ENCODE data around the gene SMC3. TPM values are rescaled to one million over a fixed set of nuclear protein-coding genes. Genes with fewer than 3 reads are reported as not detected.

The SMC3 gene
- polyA plus RNA-seq, 1 of the 3 experiments (the other 2 are of a cell fraction) = 10.1 TPM

GRCh38 chr10:110535958-110536891 is 31.3 kb upstream of the SMC3 start (continued):
- no peak; the same call in 1 of the 2 replicates for TF ChIP-seq TAF1 (IDR thresholded peaks at IDR 0.05; ENCODE audit: borderline replicate concordance, low read depth, low read length)
- TF ChIP-seq FOSL2 (IDR thresholded peaks at IDR 0.05; ENCODE audit: borderline replicate concordance, low read depth) = 0 out of 2 replicates have a peak, but pooled peaks have one; percentile 24
- 0 out of 2 replicates have a peak, but pooled peaks have one; percentile 4 for TF ChIP-seq TCF12 (IDR thresholded peaks at IDR 0.05)
- TF ChIP-seq NFIC (IDR thresholded peaks at IDR 0.05; ENCODE audit: borderline replicate concordance) = peak; percentile 72
- TF ChIP-seq, protein P1, sequence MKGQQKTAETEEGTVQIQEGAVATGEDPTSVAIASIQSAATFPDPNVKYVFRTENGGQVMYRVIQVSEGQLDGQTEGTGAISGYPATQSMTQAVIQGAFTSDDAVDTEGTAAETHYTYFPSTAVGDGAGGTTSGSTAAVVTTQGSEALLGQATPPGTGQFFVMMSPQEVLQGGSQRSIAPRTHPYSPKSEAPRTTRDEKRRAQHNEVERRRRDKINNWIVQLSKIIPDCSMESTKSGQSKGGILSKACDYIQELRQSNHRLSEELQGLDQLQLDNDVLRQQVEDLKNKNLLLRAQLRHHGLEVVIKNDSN (IDR thresholded peaks at IDR 0.05; ENCODE audit: borderline replicate concordance, low read depth) = no peak
- TF ChIP-seq FOXJ3 (CRISPR knock-in tag; IDR thresholded peaks at IDR 0.05) = no peak
- TF ChIP-seq ZBTB33 (IDR thresholded peaks at IDR 0.05; ENCODE audit: borderline replicate concordance, low read depth) = no peak
- TF ChIP-seq MEF2A (IDR thresholded peaks at IDR 0.05; ENCODE audit: borderline replicate concordance, low read depth) = no peak
- TF ChIP-seq SIN3A (IDR thresholded peaks at IDR 0.05; ENCODE audit: borderline replicate concordance, low read depth, low read length) = no peak

DNA sequence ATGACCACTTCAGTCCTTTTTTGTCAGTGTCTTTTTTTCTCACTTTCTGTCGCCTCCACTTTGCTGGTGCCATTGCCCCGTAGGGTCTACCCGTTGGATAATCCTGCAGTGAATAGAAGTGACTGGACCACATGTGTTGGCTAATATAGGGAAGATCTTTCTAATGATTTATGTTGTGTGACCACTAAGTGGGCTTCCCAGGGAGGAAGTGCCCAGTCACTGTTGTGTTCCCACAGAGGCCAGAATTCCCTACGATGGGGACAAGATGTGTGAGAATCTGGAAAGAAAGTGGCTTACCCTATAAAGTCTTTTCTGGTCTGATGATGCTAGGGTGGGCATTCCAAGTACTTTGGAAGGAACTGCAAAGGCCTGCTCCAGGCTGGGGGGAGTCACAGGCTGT is 28.4 kb upstream of the SMC3 start:
- Histone ChIP-seq H2AFZ (ENCODE audit: low read depth) (no peak overlapping the region), H3K9ac (no peak overlapping the region), H4K20me1 (ENCODE audit: insufficient read depth) (no peaks in the 10 kb centered on the region), H3F3A (replicated peaks; ENCODE audit: insufficient read depth) (peaks cover 21% of the 10 kb centered on the region), H3K4me2 (no peak overlapping the region), H3K27ac (ENCODE audit: low read depth in 2 of 2, low read length in 1 of 2) (no peak overlapping the region), H3K4me1 (ENCODE audit: control insufficient read depth in 1 of 2, insufficient read depth in 2 of 2, low read depth in 1 of 2, low read length in 1 of 2) (peaks cover 0 to 20% of the 10 kb centered on the region in 2 experiments; a peak in 2 of 4 replicates), H3K9me2 (no peaks in the 10 kb centered on the region), H3K27me3 (ENCODE audit: insufficient read depth) (no peaks in the 10 kb centered on the region), H3K36me3 (replicated peaks in 1 of 2; ENCODE audit: control insufficient read depth in 1 of 2, insufficient read depth in 2 of 2, low read length in 1 of 2) (no peaks in the 10 kb centered on the region), H3K4me3 (ENCODE audit: low read depth in 2 of 2, low read length in 1 of 2) (no peak overlapping the region), H3K9me3 (no peaks in the 10 kb centered on the region), H3K79me2 (ENCODE audit: insufficient read depth) (no peaks in the 10 kb centered on the region)
- ChIA-PET CTCF (interaction anchor here (3.2 kb wide), 1 partner anchor 184 kb away, joined by 14 read pairs; no protein-coding TSS in a partner anchor), POLR2A (no interaction called here)
- TF ChIP-seq, protein P2, sequence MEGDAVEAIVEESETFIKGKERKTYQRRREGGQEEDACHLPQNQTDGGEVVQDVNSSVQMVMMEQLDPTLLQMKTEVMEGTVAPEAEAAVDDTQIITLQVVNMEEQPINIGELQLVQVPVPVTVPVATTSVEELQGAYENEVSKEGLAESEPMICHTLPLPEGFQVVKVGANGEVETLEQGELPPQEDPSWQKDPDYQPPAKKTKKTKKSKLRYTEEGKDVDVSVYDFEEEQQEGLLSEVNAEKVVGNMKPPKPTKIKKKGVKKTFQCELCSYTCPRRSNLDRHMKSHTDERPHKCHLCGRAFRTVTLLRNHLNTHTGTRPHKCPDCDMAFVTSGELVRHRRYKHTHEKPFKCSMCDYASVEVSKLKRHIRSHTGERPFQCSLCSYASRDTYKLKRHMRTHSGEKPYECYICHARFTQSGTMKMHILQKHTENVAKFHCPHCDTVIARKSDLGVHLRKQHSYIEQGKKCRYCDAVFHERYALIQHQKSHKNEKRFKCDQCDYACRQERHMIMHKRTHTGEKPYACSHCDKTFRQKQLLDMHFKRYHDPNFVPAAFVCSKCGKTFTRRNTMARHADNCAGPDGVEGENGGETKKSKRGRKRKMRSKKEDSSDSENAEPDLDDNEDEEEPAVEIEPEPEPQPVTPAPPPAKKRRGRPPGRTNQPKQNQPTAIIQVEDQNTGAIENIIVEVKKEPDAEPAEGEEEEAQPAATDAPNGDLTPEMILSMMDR (IDR thresholded peaks at IDR 0.05) = no peak
- no peak for TF ChIP-seq TCF12 (IDR thresholded peaks at IDR 0.05)
- no peak for TF ChIP-seq RAD21 (IDR thresholded peaks at IDR 0.05; ENCODE audit: low read length)
- no peak for TF ChIP-seq USF2 (IDR thresholded peaks at IDR 0.05; ENCODE audit: borderline replicate concordance, low read depth, low read length)
- TF ChIP-seq EP300 (IDR thresholded peaks at IDR 0.05; ENCODE audit: borderline replicate concordance in 1 of 2, low read depth in 1 of 2, low read length in 1 of 2) = no peak
- no peak for TF ChIP-seq REST (IDR thresholded peaks at IDR 0.05; ENCODE audit: low read depth, low read length)
- no peak for TF ChIP-seq FOSL2 (IDR thresholded peaks at IDR 0.05; ENCODE audit: borderline replicate concordance, low read depth)
- no peak for DNase-seq
- WGBS (ENCODE audit: low lambda C conversion rate) = 88% methylated on average over 4 of the region's 4 CpGs

All from SK-N-SH (cell line).